ENCODE results near the gene TES.

DNA sequence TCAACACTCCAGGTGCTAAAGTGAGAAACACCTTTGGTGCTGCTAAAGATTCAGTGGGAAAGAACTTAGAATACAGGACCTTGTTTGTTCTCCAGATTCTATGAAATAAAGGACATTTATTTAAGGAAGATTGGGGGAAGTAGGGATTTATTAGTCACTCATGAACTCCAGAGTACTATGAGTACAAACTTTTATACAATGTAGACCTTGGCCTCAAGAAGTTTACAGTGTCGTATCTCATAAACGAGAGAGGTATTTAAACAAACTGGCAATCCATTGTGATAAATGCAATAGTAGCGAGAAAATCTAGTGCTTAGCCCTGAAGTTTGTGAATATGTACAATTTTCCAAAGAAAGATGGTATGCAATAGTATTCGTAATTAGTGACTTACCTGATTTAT, 59.1 kb downstream of the TES start:
- TF ChIP-seq POLR2AphosphoS5 (IDR thresholded peaks at IDR 0.05; ENCODE audit: low read depth, low read length) (no peak), REST (IDR thresholded peaks at IDR 0.05; ENCODE audit: insufficient read depth in 1 of 2, low read depth in 2 of 2, low read length in 2 of 2) (no peak), SIN3A (IDR thresholded peaks at IDR 0.05; ENCODE audit: borderline replicate concordance, insufficient read depth, low read length) (no peak)
